Measurements from ENCODE around the gene PHF24.

The PHF24 gene

GRCh38 chr9:34992376-34992951 lies 34.4 kb downstream of the PHF24 start (continued):
- TF ChIP-seq PATZ1 (tag by site-specific recombination; IDR thresholded peaks at IDR 0.05) (peak; percentile 61; the same call in 1 of the 2 replicates), KLF1 (tag by site-specific recombination; IDR thresholded peaks at IDR 0.05) (no peak), ZNF639 (tag by site-specific recombination; IDR thresholded peaks at IDR 0.05) (0 out of 2 replicates have a peak, but pooled peaks have one; percentile 20), ZNF610 (tag by site-specific recombination; IDR thresholded peaks at IDR 0.05; ENCODE audit: borderline replicate concordance) (no peak), ZFHX2 (tag by site-specific recombination; conservative IDR thresholded peaks at IDR 0.05) (0 out of 2 replicates have a peak, but pooled peaks have one; percentile 25), ZNF155 (tag by site-specific recombination; IDR thresholded peaks at IDR 0.05) (no peak), ZNF549 (tag by site-specific recombination; IDR thresholded peaks at IDR 0.05) (no peak), GLIS1 (tag by site-specific recombination; IDR thresholded peaks at IDR 0.05) (no peak), ZNF292 (tag by site-specific recombination; IDR thresholded peaks at IDR 0.05; ENCODE audit: borderline replicate concordance, low read depth) (no peak), ZNF629 (tag by site-specific recombination; IDR thresholded peaks at IDR 0.05) (peak; percentile 79)
- TF ChIP-seq, protein P1, sequence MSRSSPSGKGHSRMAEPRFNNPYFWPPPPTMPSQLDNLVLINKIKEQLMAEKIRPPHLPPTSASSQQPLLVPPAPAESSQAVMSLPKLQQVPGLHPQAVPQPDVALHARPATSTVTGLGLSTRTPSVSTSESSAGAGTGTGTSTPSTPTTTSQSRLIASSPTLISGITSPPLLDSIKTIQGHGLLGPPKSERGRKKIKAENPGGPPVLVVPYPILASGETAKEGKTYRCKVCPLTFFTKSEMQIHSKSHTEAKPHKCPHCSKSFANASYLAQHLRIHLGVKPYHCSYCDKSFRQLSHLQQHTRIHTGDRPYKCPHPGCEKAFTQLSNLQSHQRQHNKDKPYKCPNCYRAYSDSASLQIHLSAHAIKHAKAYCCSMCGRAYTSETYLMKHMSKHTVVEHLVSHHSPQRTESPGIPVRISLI (tag by site-specific recombination; IDR thresholded peaks at IDR 0.05): no peak

GRCh38 chr9:34993502-34994259 lies 35.6 kb downstream of the PHF24 start:
- POLR2A ChIA-PET: interaction anchor here (0.6 to 0.8 kb wide), 2 partner anchors 94 to 1178 kb away, joined by 5 to 6 read pairs; no protein-coding TSS in a partner anchor
- H3K4me1 ChIP-seq (ENCODE audit: control insufficient read depth, insufficient read depth, low read length): peaks cover 2% of the 10 kb centered on the region; the same call in 1 of the 2 replicates
- no peak overlapping the region for H3K4me3 ChIP-seq (ENCODE audit: low read depth, low read length)
- H3K36me3 ChIP-seq (ENCODE audit: control insufficient read depth in 2 of 2, insufficient read depth in 1 of 2, low read length in 2 of 2): peaks cover 0 to 20% of the 10 kb centered on the region in 2 experiments; a peak in 1 of 3 replicates
- CTCF ChIA-PET: interaction anchor here (0.6 to 8.5 kb wide), 18 partner anchors 9 to 559 kb away, joined by 3 to 116 read pairs (median 4); a partner anchor contains a TSS
- no peak overlapping the region for H3K27ac ChIP-seq (ENCODE audit: extremely low read depth, low read depth, low read length)
- H3K9me3 ChIP-seq (ENCODE audit: control insufficient read depth, insufficient read depth, low read depth, low read length): no peaks in the 10 kb centered on the region
- TF ChIP-seq YY1 (tag by site-specific recombination; IDR thresholded peaks at IDR 0.05) (no peak), SCRT1 (tag by site-specific recombination; IDR thresholded peaks at IDR 0.05; ENCODE audit: borderline replicate concordance) (0 out of 2 replicates have a peak, but pooled peaks have one; percentile 47), ZNF133 (tag by site-specific recombination; IDR thresholded peaks at IDR 0.05) (no peak), ZNF747 (tag by site-specific recombination; IDR thresholded peaks at IDR 0.05) (no peak), PATZ1 (tag by site-specific recombination; IDR thresholded peaks at IDR 0.05) (no peak; the same call in 1 of the 2 replicates), RBAK (tag by site-specific recombination; IDR thresholded peaks at IDR 0.05) (no peak), PRDM10 (tag by site-specific recombination; IDR thresholded peaks at IDR 0.05) (peak; percentile 83), ZNF157 (tag by site-specific recombination; IDR thresholded peaks at IDR 0.05) (no peak), ZNF624 (tag by site-specific recombination; IDR thresholded peaks at IDR 0.05) (no peak), ZSCAN18 (tag by site-specific recombination; IDR thresholded peaks at IDR 0.05) (no peak), ZNF37A (tag by site-specific recombination; IDR thresholded peaks at IDR 0.05) (no peak), KLF16 (tag by site-specific recombination; IDR thresholded peaks at IDR 0.05) (no peak)
